ENCODE measurements around the gene FRMD5. TPM values are rescaled to one million over a fixed set of nuclear protein-coding genes. Genes with fewer than 3 reads are reported as not detected.
"Not testable (repeated sequence)": the region's sequence is repeated elsewhere in the genome, so short reads cannot be mapped to it uniquely, and the experiment has no call there.

The FRMD5 gene
- total RNA-seq, 2 donors from 2014 or later = not detected

- DNase-seq (ENCODE audit: low spot score) (no peak), ATAC-seq (no peak)
- Mint-ChIP-seq H3K4me1 (ENCODE audit: low read depth in 2 of 2) (no peaks in the 10 kb centered on the region), H3K9me3 (no peaks in the 10 kb centered on the region), H3K27ac (no peak overlapping the region), H3K27me3 (peaks cover 18 to 49% of the 10 kb centered on the region in 2 donors), H3K36me3 (no peaks in the 10 kb centered on the region), H3K4me3 (no peak overlapping the region)
These were observed 165.0 kb downstream of the FRMD5 start for GRCh38 chr15:44029940-44030568.

GRCh38 chr15:44029003-44029402 lies 166.1 kb downstream of the FRMD5 start:
- Mint-ChIP-seq H3K4me3 (no peak overlapping the region), H3K27me3 (peaks cover 18 to 55% of the 10 kb centered on the region in 2 donors), H3K9me3 (no peaks in the 10 kb centered on the region), H3K36me3 (no peaks in the 10 kb centered on the region), H3K27ac (no peak overlapping the region), H3K4me1 (ENCODE audit: low read depth in 2 of 2) (no peaks in the 10 kb centered on the region)
- DNase-seq (ENCODE audit: low spot score) (no peak), ATAC-seq (no peak)

GRCh38 chr15:44028349-44028748 lies 166.7 kb downstream of the FRMD5 start:
- Mint-ChIP-seq H3K36me3 (no peaks in the 10 kb centered on the region), H3K27ac (no peak overlapping the region), H3K4me3 (no peak overlapping the region), H3K4me1 (ENCODE audit: low read depth in 2 of 2) (no peaks in the 10 kb centered on the region), H3K9me3 (no peaks in the 10 kb centered on the region), H3K27me3 (peaks cover 18 to 57% of the 10 kb centered on the region in 2 donors)
- DNase-seq (ENCODE audit: low spot score) (no peak), ATAC-seq (no peak)

DNA sequence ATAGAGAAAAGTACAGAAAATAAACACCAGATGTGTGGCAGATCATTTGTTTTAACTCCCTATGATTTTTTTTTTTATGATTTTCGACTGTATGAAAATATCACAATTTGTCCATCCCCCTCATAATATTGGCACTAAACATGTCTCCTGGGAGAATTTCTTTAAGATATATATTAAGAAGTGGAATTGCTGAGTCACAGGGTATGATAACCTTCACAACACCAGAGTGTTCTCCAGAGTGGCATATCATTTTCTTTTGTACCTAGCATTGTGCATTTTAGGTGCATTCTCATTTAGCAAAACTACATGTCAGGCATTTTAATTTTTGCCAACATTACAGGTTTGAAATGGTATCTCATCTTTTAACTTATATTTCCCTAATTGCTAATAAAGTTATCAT lies 170.9 kb downstream of the FRMD5 start:
- Mint-ChIP-seq H3K36me3 (no peaks in the 10 kb centered on the region), H3K9me3 (no peaks in the 10 kb centered on the region), H3K4me1 (ENCODE audit: low read depth in 2 of 2) (no peaks in the 10 kb centered on the region), H3K27ac (no peak overlapping the region), H3K27me3 (peaks cover 23 to 50% of the 10 kb centered on the region in 2 donors), H3K4me3 (no peak overlapping the region)
- DNase-seq (ENCODE audit: low spot score) (no peak), ATAC-seq (no peak)

DNA sequence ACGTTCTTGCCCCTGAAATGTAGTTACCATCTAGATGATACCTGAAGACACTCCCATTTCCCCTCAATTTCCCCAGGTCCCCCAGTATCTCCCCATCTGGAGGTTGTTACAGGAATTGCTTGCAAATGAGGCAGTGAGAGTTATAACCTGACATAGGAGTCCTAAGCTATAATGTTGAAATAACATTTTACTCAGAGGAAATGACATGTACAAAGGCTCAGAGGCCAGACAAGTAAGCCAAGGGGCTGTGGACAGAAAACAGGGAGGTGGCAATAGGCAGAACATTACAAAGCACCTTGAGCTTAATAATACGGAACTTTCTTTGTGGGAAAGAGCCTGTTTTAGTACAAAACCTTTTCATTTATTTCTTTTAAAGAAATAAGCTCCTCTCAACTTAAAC lies 171.9 kb downstream of the FRMD5 start:
- no peaks in the 10 kb centered on the region for H3K4me1 Mint-ChIP-seq (ENCODE audit: low read depth in 2 of 2)
- no peak for ATAC-seq

DNA sequence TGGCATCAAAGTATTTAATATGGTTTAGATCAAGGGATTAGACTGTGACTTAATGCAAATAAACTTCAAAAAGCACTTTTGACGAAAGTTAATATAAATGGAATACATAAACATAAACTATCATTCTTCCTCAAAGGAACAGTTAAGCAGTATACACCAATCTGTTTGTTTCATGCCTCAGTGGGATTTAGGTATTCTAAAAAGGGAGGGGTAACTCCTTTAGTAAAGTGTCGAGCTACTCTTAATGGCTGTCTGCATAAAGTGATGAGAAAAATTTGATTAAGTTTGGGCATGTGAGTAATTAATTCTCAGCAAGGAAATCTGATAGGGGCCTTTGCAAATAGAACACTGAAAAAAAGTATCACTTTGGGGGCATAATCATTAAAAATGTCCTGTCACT lies 176.9 kb downstream of the FRMD5 start:
- H3K4me1 Mint-ChIP-seq (ENCODE audit: low read depth in 2 of 2) = no peaks in the 10 kb centered on the region
- DNase-seq (ENCODE audit: low spot score) = no peak
- H3K27me3 Mint-ChIP-seq = peaks cover 8 to 20% of the 10 kb centered on the region in 2 donors
- H3K4me3 Mint-ChIP-seq = no peak overlapping the region
- H3K9me3 Mint-ChIP-seq = no peaks in the 10 kb centered on the region
- no peak overlapping the region for H3K27ac Mint-ChIP-seq
- ATAC-seq = no peak
- no peaks in the 10 kb centered on the region for H3K36me3 Mint-ChIP-seq

More for the DNA sequence above, 171.9 kb downstream of the FRMD5 start:
- Mint-ChIP-seq H3K27me3 (peaks cover 20 to 44% of the 10 kb centered on the region in 2 donors), H3K9me3 (no peaks in the 10 kb centered on the region), H3K27ac (no peak overlapping the region), H3K4me3 (no peak overlapping the region), H3K36me3 (no peaks in the 10 kb centered on the region)
- no peak for DNase-seq (ENCODE audit: low spot score)

- no peak overlapping the region for H3K27ac Mint-ChIP-seq
- ATAC-seq (no peak), DNase-seq (ENCODE audit: low spot score) (no peak)
- H3K36me3 Mint-ChIP-seq = no peaks in the 10 kb centered on the region
- H3K27me3 Mint-ChIP-seq = peaks cover 12 to 16% of the 10 kb centered on the region in 2 donors
- H3K9me3 Mint-ChIP-seq = no peaks in the 10 kb centered on the region
- no peak overlapping the region for H3K4me3 Mint-ChIP-seq
- H3K4me1 Mint-ChIP-seq (ENCODE audit: low read depth in 2 of 2) = no peaks in the 10 kb centered on the region
These were observed 179.3 kb downstream of the FRMD5 start for GRCh38 chr15:44015545-44016305.

GRCh38 chr15:44011238-44011854 lies 183.7 kb downstream of the FRMD5 start:
- Mint-ChIP-seq H3K9me3 (no peaks in the 10 kb centered on the region), H3K27me3 (peaks cover 20% of the 10 kb centered on the region in 2 donors), H3K27ac (no peak overlapping the region), H3K36me3 (no peaks in the 10 kb centered on the region), H3K4me1 (ENCODE audit: low read depth in 2 of 2) (no peaks in the 10 kb centered on the region), H3K4me3 (no peak overlapping the region)
- no peak for DNase-seq (ENCODE audit: low spot score)
- ATAC-seq = no peak

GRCh38 chr15:44010089-44010488 lies 185.0 kb downstream of the FRMD5 start:
- H3K4me3 Mint-ChIP-seq = no peak overlapping the region
- DNase-seq (ENCODE audit: low spot score) (no peak), ATAC-seq (no peak)
- no peaks in the 10 kb centered on the region for H3K36me3 Mint-ChIP-seq
- no peak overlapping the region for H3K27ac Mint-ChIP-seq
- peaks cover 20% of the 10 kb centered on the region in 2 donors for H3K27me3 Mint-ChIP-seq
- no peaks in the 10 kb centered on the region for H3K9me3 Mint-ChIP-seq
- H3K4me1 Mint-ChIP-seq (ENCODE audit: low read depth in 2 of 2) = no peaks in the 10 kb centered on the region

- ATAC-seq = no peak
- H3K27me3 Mint-ChIP-seq = peaks cover 20% of the 10 kb centered on the region in 2 donors
- no peak overlapping the region for H3K4me3 Mint-ChIP-seq
- H3K36me3 Mint-ChIP-seq = no peaks in the 10 kb centered on the region
- no peaks in the 10 kb centered on the region for H3K9me3 Mint-ChIP-seq
- H3K27ac Mint-ChIP-seq = no peak overlapping the region
- no peak for DNase-seq (ENCODE audit: low spot score)
- H3K4me1 Mint-ChIP-seq (ENCODE audit: low read depth in 2 of 2) = no peaks in the 10 kb centered on the region
These were observed 186.0 kb downstream of the FRMD5 start for GRCh38 chr15:44009038-44009437.

DNA sequence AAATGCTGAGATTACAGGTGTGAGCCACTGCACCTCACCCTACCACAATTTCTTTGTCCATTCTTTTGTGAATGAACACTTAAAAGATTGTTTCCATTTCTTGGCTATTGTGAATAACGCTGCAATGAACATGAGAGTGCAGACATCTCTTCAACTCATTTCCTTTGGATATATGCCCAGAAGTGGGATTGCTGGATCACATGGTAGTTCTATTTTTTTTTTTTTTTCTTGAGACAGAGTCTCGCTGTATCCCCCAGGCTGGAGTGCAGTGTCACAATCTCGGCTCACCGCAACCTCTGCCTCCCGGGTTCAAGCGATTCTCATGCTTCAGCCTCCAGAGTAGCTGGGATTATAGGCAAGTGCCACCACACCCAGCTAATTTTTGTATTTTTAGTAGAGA lies 194.8 kb downstream of the FRMD5 start:
- not testable (repeated sequence) for H3K4me3 Mint-ChIP-seq; H3K4me1 Mint-ChIP-seq (ENCODE audit: low read depth in 2 of 2); DNase-seq (ENCODE audit: low spot score); H3K9me3 Mint-ChIP-seq; ATAC-seq; H3K27ac Mint-ChIP-seq; H3K36me3 Mint-ChIP-seq
- H3K27me3 Mint-ChIP-seq = peaks cover 14 to 20% of the 10 kb centered on the region in 2 donors

DNA sequence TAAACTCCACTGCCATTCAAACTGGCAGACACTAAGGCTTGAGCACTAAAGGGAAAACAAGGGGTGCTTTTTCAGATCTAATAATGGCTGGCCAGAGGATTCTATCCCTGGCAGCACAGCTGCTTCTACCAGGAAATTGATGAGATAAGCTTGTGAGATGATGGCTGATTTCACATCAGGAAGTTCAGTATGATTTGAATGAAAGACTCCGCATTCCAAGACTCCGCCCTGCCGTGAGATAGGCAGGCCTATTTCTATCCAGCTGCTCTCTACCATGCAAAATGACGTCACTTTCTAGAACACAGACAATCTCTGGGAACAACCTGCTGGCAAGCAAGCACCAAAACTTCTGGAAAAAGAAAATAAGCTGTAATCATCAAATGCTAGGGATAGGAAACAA lies 196.5 kb downstream of the FRMD5 start:
- Mint-ChIP-seq H3K36me3 (no peaks in the 10 kb centered on the region), H3K4me3 (no peak overlapping the region), H3K27me3 (peaks cover 19 to 20% of the 10 kb centered on the region in 2 donors), H3K27ac (no peak overlapping the region), H3K4me1 (ENCODE audit: low read depth in 2 of 2) (no peaks in the 10 kb centered on the region), H3K9me3 (no peaks in the 10 kb centered on the region)
- ATAC-seq (no peak), DNase-seq (ENCODE audit: low spot score) (no peak)

DNA sequence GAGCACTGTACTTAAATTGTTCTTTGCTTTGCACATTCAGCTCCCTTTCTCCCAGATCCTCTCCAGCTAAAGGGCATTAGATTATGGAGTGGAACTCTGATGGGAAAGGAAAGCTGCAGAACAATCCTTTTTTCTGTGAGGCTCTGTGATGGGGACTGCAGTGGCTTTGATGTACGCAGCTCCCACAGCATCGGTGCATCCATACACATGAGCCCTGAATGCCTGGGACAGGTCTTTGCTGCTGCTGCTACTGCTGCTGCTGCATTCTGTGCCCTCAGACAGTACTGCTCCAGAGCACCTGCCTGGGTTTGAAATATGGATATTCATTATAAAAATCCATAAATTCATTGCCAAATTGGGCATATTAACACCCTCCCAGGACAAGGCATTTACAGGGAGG lies 203.9 kb downstream of the FRMD5 start:
- Mint-ChIP-seq H3K27ac (no peak overlapping the region), H3K4me3 (no peak overlapping the region), H3K4me1 (ENCODE audit: low read depth in 2 of 2) (no peaks in the 10 kb centered on the region), H3K27me3 (peaks cover 2 to 13% of the 10 kb centered on the region in 2 donors), H3K36me3 (no peaks in the 10 kb centered on the region), H3K9me3 (no peaks in the 10 kb centered on the region)
- DNase-seq (ENCODE audit: low spot score) (no peak), ATAC-seq (no peak)

- H3K36me3 Mint-ChIP-seq = no peaks in the 10 kb centered on the region
- H3K27me3 Mint-ChIP-seq = peaks cover 12 to 13% of the 10 kb centered on the region in 2 donors
- H3K9me3 Mint-ChIP-seq = no peaks in the 10 kb centered on the region
- DNase-seq (ENCODE audit: low spot score) (no peak), ATAC-seq (no peak)
- H3K27ac Mint-ChIP-seq = no peak overlapping the region
- no peaks in the 10 kb centered on the region for H3K4me1 Mint-ChIP-seq (ENCODE audit: low read depth in 2 of 2)
- H3K4me3 Mint-ChIP-seq = no peak overlapping the region
These were observed 205.1 kb downstream of the FRMD5 start for GRCh38 chr15:43989938-43990337.

Data from natural killer cell treated with Interleukin-12 subunit alpha and Interleukin-12 subunit beta and Interleukin-15 and Interleukin-18, amount 100 ng/mL, for 72 hours (primary cell).